Activated T-cell treated with anti-CD3 and anti-CD28 coated beads for 48 hours (primary cell): ENCODE results near the gene SECISBP2.
"Not testable (repeated sequence)": the region's sequence is repeated elsewhere in the genome, so short reads cannot be mapped to it uniquely, and the experiment has no call there.

Source experiments
- DNase-seq: peaks from one replicate; pipeline ENCODE4 v3.0.0-alpha.2; 2020; ENCODE audit warnings: low read depth

Gene SECISBP2

DNA sequence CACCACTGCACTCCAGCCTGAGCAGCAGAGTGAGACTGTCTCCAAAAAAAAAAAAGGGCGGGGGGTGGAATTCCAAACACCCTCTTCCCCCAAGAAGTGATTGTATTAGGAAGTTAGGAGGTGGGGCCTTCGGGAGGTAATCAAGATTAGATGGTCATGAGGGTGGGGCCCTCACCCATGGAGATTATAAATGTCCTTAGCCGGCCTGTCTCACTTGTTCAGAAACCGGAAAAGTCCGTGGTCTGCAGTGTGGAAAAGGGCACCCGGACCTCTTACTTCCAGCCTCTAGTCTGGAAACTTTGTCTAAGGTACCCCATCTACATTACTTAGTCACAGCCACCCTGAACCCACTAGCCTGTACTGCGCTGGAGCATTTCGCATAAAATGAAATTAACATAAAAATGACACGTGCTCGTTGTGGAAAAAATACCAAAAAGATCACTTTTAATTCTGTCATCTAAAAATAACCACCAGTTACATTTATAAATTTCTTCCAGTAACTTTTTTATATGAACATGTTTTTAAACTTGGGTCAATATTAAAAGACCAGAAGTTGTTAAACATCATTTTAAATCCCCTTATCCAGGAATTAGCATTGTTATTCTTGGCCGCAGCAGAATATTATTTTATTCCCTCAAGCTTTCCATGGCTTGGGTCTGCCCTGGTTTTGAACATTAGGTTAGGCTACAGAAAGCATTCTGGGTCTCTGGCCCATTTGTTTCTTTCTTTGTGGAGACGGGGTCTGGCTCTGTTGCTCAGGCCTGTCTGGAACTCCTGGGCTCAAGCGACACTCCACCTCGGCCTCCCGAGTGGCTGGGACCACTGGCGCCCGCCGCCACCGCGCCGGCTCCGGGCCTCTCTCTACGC is 8.5 kb upstream of the SECISBP2 start:
- no peak for DNase-seq

DNA sequence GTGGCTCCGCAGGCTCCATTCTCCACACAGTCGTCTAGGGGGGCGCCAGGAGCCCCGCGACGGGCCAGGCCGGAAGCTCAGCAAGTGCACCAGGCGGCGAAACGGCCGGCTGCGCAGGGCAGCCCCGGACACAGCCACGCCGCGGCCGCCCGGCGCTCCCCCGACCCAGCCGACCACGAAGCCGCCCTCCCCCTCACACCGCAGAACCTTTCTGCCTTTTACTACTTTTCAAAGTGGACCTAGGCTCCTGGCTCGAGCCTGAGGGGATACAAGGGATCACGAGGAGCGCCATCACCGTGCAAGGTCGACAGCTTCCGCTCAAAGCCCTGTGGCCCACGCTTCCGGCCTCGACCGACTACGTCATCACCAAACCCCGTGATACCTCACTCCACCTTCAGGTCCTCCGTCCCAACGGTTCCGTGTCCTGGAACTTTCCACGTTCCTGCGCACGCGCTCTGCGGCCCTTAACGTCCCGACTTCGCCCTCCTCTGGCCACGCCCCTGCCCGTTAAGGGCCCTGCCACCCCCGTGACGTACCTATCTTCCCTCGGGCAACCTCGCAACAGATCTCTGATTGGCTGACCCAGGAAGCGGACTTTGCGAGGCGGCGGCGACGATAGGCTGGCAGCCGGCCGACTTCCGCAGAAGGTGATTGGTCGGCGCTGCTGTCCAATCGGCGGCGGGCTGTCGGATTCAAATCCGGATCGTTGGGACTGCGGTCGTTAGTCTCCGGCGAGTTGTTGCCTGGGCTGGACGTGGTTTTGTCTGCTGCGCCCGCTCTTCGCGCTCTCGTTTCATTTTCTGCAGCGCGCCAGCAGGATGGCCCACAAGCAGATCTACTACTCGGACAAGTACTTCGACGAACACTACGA is 7.6 kb upstream of the SECISBP2 start, which contains the start of gene CKS2:
CKS2 (plus strand) TSS at position 721 of the 871 bp plus-strand sequence; CDS start at position 819, 98 bp downstream.
- DNase-seq = peak; percentile 99

- no peak for DNase-seq
These were observed 6.7 kb upstream of the SECISBP2 start for GRCh38 chr9:89311346-89312221.

GRCh38 chr9:89312222-89312571 is 6.1 kb upstream of the SECISBP2 start:
- DNase-seq = no peak

GRCh38 chr9:89313842-89314241 is 4.5 kb upstream of the SECISBP2 start:
- no peak for DNase-seq

DNA sequence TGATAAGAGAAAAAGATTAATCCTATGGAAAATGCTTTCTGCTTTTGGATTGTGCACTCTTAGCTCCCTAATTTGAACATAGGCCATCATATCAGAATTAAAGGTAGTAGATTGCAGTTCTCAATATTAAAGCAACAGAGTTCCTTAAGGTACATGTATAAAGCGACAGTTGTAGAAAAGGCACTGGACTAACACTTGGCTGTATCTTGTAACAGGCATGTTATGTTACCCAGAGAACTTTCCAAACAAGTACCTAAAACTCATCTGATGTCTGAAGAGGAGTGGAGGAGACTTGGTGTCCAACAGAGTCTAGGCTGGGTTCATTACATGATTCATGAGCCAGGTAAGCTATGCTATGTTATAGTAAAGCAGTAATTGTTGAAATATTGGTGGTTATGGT is 3.3 kb upstream of the SECISBP2 start:
- no peak for DNase-seq

DNA sequence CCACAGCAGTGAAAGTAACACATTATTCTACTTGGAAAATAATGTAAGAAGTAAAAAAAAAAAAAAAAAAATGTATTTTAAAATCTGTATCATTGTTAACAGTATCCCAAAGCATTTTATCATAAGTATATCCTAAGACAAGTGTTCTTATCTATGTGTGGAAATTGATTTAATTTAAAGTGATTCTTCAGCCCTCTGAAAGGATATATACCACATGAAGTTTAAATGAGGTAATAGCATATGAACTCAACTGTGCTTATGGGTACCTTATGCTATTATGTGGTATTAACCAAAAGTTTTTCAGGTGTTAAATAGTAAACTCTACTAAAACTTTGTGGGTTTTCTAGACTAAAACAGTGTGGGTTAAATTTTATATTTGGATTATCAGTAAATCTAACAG is 2.8 kb upstream of the SECISBP2 start:
- no peak for DNase-seq

DNA sequence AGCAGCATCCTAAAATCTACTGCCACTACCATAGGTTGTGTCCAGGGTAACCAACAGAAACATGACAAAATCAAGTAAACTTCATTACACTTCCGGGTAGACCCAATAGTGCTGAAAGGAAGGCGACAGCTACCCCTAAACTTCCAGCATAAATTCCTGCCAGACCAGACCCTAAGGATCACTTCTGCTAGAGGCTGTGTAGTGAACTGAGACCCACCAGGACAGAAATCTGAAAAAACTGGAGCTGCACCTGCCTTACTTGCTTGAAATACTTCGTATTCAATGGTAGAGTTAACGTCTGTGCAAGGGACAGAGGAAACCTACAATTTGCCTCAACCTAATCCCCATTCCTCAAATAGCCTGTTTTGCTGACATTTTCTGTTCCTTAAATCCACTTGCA is 1.0 kb upstream of the SECISBP2 start:
- DNase-seq = no peak

- no peak for DNase-seq
These were observed 960 bp downstream of the SECISBP2 start for GRCh38 chr9:89319015-89319905.

- no peak for DNase-seq
These were observed 5.1 kb downstream of the SECISBP2 start for GRCh38 chr9:89323390-89323789.

DNA sequence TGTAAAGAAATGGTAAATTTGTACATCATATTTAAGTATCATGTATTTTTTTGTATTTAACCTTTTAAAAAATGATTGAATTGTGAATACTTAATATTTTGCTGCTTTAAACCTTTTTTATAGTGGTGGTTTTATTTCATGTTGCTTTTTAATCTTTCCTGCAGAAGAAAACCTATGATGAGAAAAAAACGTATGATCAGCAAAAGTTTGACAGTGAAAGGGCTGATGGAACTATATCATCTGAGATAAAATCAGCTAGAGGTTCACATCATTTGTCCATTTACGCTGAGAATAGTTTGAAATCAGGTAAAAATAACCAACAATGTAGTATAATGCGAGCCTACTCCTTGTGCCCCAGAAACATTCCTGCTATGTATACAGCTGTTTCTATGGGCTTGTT is 7.4 kb downstream of the SECISBP2 start:
- no peak for DNase-seq

DNA sequence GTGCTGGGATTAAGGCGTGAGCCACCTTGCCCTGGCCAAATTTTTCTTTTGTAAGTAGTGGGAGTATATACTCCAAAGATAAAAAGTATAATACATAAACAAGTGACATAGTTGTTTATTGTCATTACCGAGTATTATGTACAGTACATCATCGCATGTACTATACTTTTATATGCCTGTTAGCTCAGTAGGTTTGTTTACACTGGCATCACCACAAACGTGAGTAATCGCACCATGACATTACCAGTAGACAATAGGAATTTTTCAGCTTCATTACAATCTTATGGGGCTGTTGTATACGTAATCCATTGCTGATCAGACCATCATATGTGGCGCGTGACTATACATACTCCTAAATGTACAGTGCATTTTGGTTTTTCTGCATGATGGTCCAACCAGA is 9.8 kb downstream of the SECISBP2 start:
- DNase-seq = no peak

GRCh38 chr9:89329917-89330316 is 11.6 kb downstream of the SECISBP2 start:
- no peak for DNase-seq

DNA sequence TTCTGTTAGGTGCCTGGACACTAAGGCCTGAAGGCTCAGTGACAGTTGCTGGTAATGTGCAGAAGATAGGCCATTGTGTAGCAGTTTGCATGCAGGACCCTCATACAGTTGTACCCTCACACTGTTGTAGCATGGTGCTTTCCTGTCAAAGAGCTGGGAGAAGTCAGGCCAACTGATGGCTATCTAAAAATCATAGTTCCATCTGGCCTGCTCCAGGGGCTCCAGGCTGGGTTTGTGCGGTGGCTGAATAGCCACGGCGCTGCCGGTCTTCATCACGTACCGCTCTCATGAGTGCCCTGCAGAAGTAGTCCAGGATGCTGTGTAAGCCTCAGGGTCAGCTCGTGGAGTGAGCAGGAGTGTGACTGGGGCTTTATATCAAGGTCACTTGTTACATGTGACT is 12.2 kb downstream of the SECISBP2 start:
- no peak for DNase-seq

GRCh38 chr9:89339807-89340206 is 21.5 kb downstream of the SECISBP2 start:
- no peak for DNase-seq

GRCh38 chr9:89340332-89340731 is 22.0 kb downstream of the SECISBP2 start:
- no peak for DNase-seq

DNA sequence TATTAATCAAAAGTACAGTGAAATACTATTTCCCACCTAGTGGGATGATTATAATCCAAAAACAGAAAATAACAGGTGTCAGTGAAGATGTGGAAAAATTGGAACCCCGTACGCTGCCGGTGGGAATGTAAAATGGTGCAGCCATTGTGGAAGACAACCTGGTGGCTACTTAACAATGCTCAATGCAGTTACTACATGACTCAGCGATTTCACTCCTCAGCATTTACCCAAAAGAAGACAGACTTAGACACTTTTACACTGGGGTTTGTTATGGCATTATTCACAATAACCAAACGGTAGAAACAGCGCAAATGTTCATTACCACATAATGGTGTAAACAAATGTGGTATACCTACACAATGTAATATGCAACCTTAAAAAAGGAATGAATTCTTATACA is 23.9 kb downstream of the SECISBP2 start:
- DNase-seq = no peak

DNA sequence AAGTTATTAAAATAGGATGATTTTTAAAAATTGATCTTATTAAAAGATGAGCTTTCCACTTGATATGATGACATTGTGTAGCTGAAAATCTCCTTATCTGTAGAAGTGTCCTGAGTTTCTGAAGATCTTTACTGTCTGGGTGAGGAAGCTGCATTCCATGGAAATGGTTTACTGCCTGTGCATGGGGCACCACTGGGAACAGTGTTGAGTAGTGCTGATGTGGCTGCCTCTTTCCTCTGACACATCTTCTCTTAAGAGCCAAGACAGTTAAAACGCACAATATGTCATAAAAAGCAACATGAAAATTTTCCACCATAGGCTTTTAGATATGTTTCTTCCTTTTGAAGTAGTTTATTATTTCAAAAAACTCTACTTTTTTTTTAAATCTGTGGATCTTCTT is 24.6 kb downstream of the SECISBP2 start:
- DNase-seq = no peak

GRCh38 chr9:89343812-89344211 is 25.5 kb downstream of the SECISBP2 start:
- DNase-seq = not testable (repeated sequence)

DNA sequence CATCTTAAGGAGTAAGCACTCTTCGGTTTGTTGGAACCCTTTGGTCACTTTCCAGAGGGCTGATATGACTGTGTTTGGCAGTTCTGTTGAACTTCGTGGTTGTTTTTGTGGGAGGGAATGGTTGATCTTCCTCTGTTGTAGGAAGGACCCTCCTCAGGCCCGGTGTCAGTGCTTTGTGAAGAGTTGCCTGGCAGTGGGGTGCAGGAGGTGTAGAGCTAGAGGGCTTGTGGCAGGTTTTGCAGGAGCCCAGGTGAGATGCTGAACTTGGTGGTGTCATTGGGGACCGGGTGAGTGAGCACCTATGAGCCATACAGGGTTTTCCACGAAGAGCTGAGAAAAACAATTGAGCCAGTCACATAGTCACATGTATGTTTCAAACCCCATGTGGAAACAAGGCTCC is 27.2 kb downstream of the SECISBP2 start:
- DNase-seq = no peak

DNA sequence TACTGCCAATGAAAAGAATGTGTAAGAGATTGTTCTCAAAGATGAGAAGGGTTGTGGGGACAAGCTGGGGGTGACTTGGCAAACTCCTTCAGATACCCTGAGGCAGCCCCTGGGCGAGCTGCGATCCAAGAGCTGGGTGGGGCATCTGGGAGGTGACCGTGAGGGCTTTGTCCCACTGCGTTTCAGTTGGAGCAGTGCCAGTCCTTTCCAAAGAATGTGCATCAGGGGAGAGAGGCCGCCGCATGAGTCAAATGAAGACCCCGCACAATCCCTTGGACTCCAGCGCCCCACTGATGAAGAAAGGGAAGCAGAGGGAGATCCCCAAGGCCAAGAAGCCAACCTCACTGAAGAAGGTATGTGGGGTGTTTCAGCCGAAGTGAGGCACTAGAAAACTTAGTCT is 28.4 kb downstream of the SECISBP2 start:
- no peak for DNase-seq
